HCT116 (cell line): ENCODE data around the gene MAML3. TPM values are rescaled to one million over a fixed set of nuclear protein-coding genes. Genes with fewer than 3 reads are reported as not detected.

Source experiments
- ATAC-seq: fragments of 200-7000 bp; cut with Tn5 transposase; 2 replicates; pipeline ENCODE4 v1.9.1; 2020; ENCODE audit warnings: mild to moderate bottlenecking, moderate library complexity
- BruUV-seq: library from RNA; stranded (reverse); fragments of 400-500 nt; replicated peaks from 2 replicates; lab custom pipeline; 2021; lab: Mats Ljungman, UMichigan
- CTCF ChIA-PET: fragments of 300-600 bp; sonication (Branson Sonifier 250); formaldehyde crosslinking; loops from one replicate; lab custom pipeline; 2021; ENCODE audit warnings: antibody characterized with exemption; lab: Charles Lee
- POLR2A ChIA-PET: fragments of 300-600, 350-600 bp; sonication (Branson Sonifier 250); formaldehyde crosslinking; loops from one replicate; lab custom pipeline; 2021; ENCODE audit warnings: antibody characterized with exemption; lab: Charles Lee
- RAD21 ChIA-PET, 2 experiments: fragments of 300-600 bp; sonication (Branson Sonifier 250); formaldehyde crosslinking; loops; one replicate each; lab custom pipeline; 2023; ENCODE audit warnings: low total read pairs in 2 of 2; ENCODE audit not compliant: uncharacterized antibody in 2 of 2, unreplicated experiment in 2 of 2, low non-redundant PET in 1 of 2; lab: Charles Lee
- DNase-seq: peaks from one replicate; pipeline ENCODE4 v3.0.0-alpha.2; 2010; ENCODE audit warnings: low read depth, low spot score
- H2AFZ ChIP-seq: fragments of 200-600 bp; shearing (Covaris generic), sonication (generic); 2 replicates; pipeline ENCODE4 v1.6.1; 2017; ENCODE audit warnings: low read depth, mixed run types, mixed read lengths, antibody characterized with exemption, low read length; ENCODE audit not compliant: poor library complexity, severe bottlenecking
- H3K27ac ChIP-seq: 2 replicates; pipeline ENCODE4 v1.5.1; 2012; ENCODE audit warnings: low read depth, low read length
- H3K27me3 ChIP-seq: fragments of 200-600 bp; sonication (generic); 2 replicates; pipeline ENCODE4 v1.6.1; 2016; ENCODE audit warnings: mixed run types, low read length, mixed read lengths; ENCODE audit not compliant: insufficient read depth
- H3K36me3 ChIP-seq, 2 experiments: fragments of 200-500 bp in 1 of 2; fragments of 200-600 bp in 1 of 2; sonication (Bioruptor generic) in 1 of 2; sonication (generic) in 1 of 2; 2 replicates each; pipeline versions ENCODE4 v1.5.1 to v1.6.1; 2014 to 2016; ENCODE audit warnings: low read length in 2 of 2, inconsistent platforms in 1 of 2, mixed read lengths in 1 of 2, mixed run types in 1 of 2; ENCODE audit not compliant: insufficient read depth in 2 of 2, control insufficient read depth in 1 of 2
- H3K4me1 ChIP-seq, 2 experiments: fragments of 200-600 bp in 1 of 2; sonication (generic) in 1 of 2; 2 replicates each; pipeline versions ENCODE4 v1.5.1 to v1.6.1; 2012 to 2017; ENCODE audit warnings: low read length in 2 of 2, inconsistent platforms in 1 of 2, mild to moderate bottlenecking in 1 of 2, mixed read lengths in 1 of 2, mixed run types in 1 of 2, moderate library complexity in 1 of 2; ENCODE audit not compliant: insufficient read depth in 2 of 2, control insufficient read depth in 1 of 2
- H3K4me2 ChIP-seq: fragments of 200-600 bp; sonication (generic); 2 replicates; pipeline ENCODE4 v1.6.1; 2017; ENCODE audit warnings: mixed run types, low read length, mixed read lengths
- H3K4me3 ChIP-seq, 2 experiments: fragments of 200-600 bp in 1 of 2; sonication (generic) in 1 of 2; replicated peaks in 1 of 2; 2 replicates each; pipeline ENCODE4 v1.5.1; 2011 to 2016; ENCODE audit warnings: low read length in 2 of 2, control low read depth in 1 of 2, low read depth in 1 of 2, mild to moderate bottlenecking in 1 of 2, mixed read lengths in 1 of 2, mixed run types in 1 of 2
- H3K79me2 ChIP-seq: fragments of 200-600 bp; sonication (generic); 2 replicates; pipeline ENCODE4 v1.6.1; 2017; ENCODE audit warnings: mild to moderate bottlenecking, mixed run types, low read length, moderate library complexity, mixed read lengths; ENCODE audit not compliant: insufficient read depth
- H3K9ac ChIP-seq: fragments of 200-600 bp; sonication (generic); 2 replicates; pipeline ENCODE4 v1.6.1; 2016; ENCODE audit warnings: low read length, mixed read lengths
- H3K9me2 ChIP-seq: fragments of 200-600 bp; sonication (generic), shearing (Covaris generic); 2 replicates; pipeline ENCODE4 v1.6.1; 2017; ENCODE audit warnings: mixed run types, mild to moderate bottlenecking, moderate library complexity; ENCODE audit not compliant: insufficient read depth
- H3K9me3 ChIP-seq, 2 experiments: fragments of 200-500 bp in 1 of 2; fragments of 200-600 bp in 1 of 2; sonication (Bioruptor generic) in 1 of 2; sonication (generic) in 1 of 2; 2 replicates each; pipeline ENCODE4 v1.6.1; 2014 to 2017; ENCODE audit warnings: low read length in 2 of 2, mixed read lengths in 2 of 2, inconsistent platforms in 1 of 2, low read depth in 1 of 2, mild to moderate bottlenecking in 1 of 2, mixed run types in 1 of 2, moderate library complexity in 1 of 2; ENCODE audit not compliant: control insufficient read depth in 1 of 2, insufficient read depth in 1 of 2
- H4K20me1 ChIP-seq: fragments of 200-600 bp; sonication (generic), shearing (Covaris generic); 2 replicates; pipeline ENCODE4 v1.6.1; 2017; ENCODE audit warnings: mixed run types, mild to moderate bottlenecking, moderate library complexity; ENCODE audit not compliant: insufficient read depth
- EZH2 ChIP-seq: fragments of 200-600 bp; sonication (generic); IDR thresholded peaks from 2 replicates; pipeline ENCODE4 v1.6.1; 2017; ENCODE audit warnings: antibody characterized with exemption, mixed run types
- EZH2phosphoT487 ChIP-seq: fragments of 200-600 bp; IDR thresholded peaks from 2 replicates; pipeline ENCODE4 v1.6.1; 2018; ENCODE audit warnings: antibody characterized with exemption, borderline replicate concordance
- POLR2A ChIP-seq: IDR thresholded peaks from 2 replicates; pipeline ENCODE4 v1.7.0; 2011; ENCODE audit warnings: borderline replicate concordance; ENCODE audit not compliant: insufficient read depth, insufficient read length; ENCODE audit errors: extremely low read depth
- SIN3A ChIP-seq: IDR thresholded peaks from 2 replicates; pipeline ENCODE4 v1.6.1; 2012; ENCODE audit warnings: low read depth
- YY1 ChIP-seq: IDR thresholded peaks from 2 replicates; pipeline ENCODE4 v1.6.1; 2011; ENCODE audit warnings: low read length, low read depth, moderate library complexity, mild to moderate bottlenecking; ENCODE audit not compliant: insufficient replicate concordance; ENCODE audit errors: extremely low read depth
- ZNF274 ChIP-seq: fragments of 200-500 bp; sonication (Bioruptor generic); IDR thresholded peaks from 2 replicates; pipeline ENCODE4 v1.6.1; 2014; ENCODE audit warnings: mild to moderate bottlenecking, low read depth, low read length, inconsistent platforms
- intact Hi-C: fragments of 100-400 bp; cut with micrococcal nuclease; formaldehyde crosslinking; loops from 2 replicates; pipeline ENCODE4 v1.10.0; 2022
- total RNA-seq: library from RNA; stranded (reverse); gene quantifications from one replicate; pipeline ENCODE4 v1.2.1, GENCODE V29; 2021; ENCODE audit not compliant: unreplicated experiment
- TF ChIP-seq, protein P1 (sequence below), 3 experiments: fragments of 200-600 bp in 1 of 3; sonication (generic) in 1 of 3; IDR thresholded peaks in 2 of 3; conservative IDR thresholded peaks in 1 of 3; 2 replicates each; pipeline ENCODE4 v1.5.1; 2012 to 2017; ENCODE audit warnings: low read depth in 2 of 3, low read length in 2 of 3, antibody characterized with exemption in 1 of 3, borderline replicate concordance in 1 of 3, control low read depth in 1 of 3, mild to moderate bottlenecking in 1 of 3, mixed read lengths in 1 of 3, mixed run types in 1 of 3, moderate library complexity in 1 of 3; ENCODE audit not compliant: insufficient read depth in 1 of 3
- TF ChIP-seq, protein P2 (sequence below): IDR thresholded peaks from 2 replicates; pipeline ENCODE4 v1.6.1; 2012; ENCODE audit warnings: low read depth

Gene MAML3
- total RNA-seq, 1 experiment from 2014 or later: 3.1 TPM

GRCh38 chr4:139809757-139810140 is 344.2 kb downstream of the MAML3 start:
- Histone ChIP-seq H3K79me2 (no peaks in the 10 kb centered on the region), H3K9ac (no peak overlapping the region), H3K9me3 (peaks cover 0 to 4% of the 10 kb centered on the region in 2 experiments; a peak in 1 of 4 replicates), H3K9me2 (no peaks in the 10 kb centered on the region), H4K20me1 (no peaks in the 10 kb centered on the region), H3K36me3 (no peaks in the 10 kb centered on the region), H3K27me3 (no peaks in the 10 kb centered on the region), H3K27ac (no peak overlapping the region), H2AFZ (no peak overlapping the region), H3K4me3 (no peak overlapping the region), H3K4me2 (no peak overlapping the region), H3K4me1 (no peaks in the 10 kb centered on the region)
- no TSS peak for BruUV-seq
- intact Hi-C loops: no loop called here
- POLR2A ChIA-PET: no interaction called here
- ATAC-seq (no peak), DNase-seq (no peak)
- RAD21 ChIA-PET: no interaction called here
- CTCF ChIA-PET: no interaction called here
- TF ChIP-seq ZNF274 (no peak), YY1 (no peak), EZH2phosphoT487 (no peak), POLR2A (no peak), EZH2 (no peak), SIN3A (no peak)
- TF ChIP-seq, protein P1, sequence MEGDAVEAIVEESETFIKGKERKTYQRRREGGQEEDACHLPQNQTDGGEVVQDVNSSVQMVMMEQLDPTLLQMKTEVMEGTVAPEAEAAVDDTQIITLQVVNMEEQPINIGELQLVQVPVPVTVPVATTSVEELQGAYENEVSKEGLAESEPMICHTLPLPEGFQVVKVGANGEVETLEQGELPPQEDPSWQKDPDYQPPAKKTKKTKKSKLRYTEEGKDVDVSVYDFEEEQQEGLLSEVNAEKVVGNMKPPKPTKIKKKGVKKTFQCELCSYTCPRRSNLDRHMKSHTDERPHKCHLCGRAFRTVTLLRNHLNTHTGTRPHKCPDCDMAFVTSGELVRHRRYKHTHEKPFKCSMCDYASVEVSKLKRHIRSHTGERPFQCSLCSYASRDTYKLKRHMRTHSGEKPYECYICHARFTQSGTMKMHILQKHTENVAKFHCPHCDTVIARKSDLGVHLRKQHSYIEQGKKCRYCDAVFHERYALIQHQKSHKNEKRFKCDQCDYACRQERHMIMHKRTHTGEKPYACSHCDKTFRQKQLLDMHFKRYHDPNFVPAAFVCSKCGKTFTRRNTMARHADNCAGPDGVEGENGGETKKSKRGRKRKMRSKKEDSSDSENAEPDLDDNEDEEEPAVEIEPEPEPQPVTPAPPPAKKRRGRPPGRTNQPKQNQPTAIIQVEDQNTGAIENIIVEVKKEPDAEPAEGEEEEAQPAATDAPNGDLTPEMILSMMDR (IDR thresholded peaks at IDR 0.05 in 2 of 3, conservative IDR thresholded peaks at IDR 0.05 in 1 of 3; ENCODE audit: borderline replicate concordance in 1 of 3, insufficient read depth in 1 of 3, low read depth in 2 of 3, low read length in 2 of 3): no peak
- TF ChIP-seq, protein P2, sequence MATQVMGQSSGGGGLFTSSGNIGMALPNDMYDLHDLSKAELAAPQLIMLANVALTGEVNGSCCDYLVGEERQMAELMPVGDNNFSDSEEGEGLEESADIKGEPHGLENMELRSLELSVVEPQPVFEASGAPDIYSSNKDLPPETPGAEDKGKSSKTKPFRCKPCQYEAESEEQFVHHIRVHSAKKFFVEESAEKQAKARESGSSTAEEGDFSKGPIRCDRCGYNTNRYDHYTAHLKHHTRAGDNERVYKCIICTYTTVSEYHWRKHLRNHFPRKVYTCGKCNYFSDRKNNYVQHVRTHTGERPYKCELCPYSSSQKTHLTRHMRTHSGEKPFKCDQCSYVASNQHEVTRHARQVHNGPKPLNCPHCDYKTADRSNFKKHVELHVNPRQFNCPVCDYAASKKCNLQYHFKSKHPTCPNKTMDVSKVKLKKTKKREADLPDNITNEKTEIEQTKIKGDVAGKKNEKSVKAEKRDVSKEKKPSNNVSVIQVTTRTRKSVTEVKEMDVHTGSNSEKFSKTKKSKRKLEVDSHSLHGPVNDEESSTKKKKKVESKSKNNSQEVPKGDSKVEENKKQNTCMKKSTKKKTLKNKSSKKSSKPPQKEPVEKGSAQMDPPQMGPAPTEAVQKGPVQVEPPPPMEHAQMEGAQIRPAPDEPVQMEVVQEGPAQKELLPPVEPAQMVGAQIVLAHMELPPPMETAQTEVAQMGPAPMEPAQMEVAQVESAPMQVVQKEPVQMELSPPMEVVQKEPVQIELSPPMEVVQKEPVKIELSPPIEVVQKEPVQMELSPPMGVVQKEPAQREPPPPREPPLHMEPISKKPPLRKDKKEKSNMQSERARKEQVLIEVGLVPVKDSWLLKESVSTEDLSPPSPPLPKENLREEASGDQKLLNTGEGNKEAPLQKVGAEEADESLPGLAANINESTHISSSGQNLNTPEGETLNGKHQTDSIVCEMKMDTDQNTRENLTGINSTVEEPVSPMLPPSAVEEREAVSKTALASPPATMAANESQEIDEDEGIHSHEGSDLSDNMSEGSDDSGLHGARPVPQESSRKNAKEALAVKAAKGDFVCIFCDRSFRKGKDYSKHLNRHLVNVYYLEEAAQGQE: no peak
- TF ChIP-seq, all 23 proteins: peak for 0
